GM19238 (cell line): ENCODE results near the gene CARD9.
"Not testable (repeated sequence)": the region's sequence is repeated elsewhere in the genome, so short reads cannot be mapped to it uniquely, and the experiment has no call there.

ENCODE experiments used
- DNase-seq: peaks from one replicate; pipeline ENCODE4 v3.0.0; 2011; ENCODE audit warnings: low spot score; ENCODE audit not compliant: insufficient read length

CARD9 gene, protein sequence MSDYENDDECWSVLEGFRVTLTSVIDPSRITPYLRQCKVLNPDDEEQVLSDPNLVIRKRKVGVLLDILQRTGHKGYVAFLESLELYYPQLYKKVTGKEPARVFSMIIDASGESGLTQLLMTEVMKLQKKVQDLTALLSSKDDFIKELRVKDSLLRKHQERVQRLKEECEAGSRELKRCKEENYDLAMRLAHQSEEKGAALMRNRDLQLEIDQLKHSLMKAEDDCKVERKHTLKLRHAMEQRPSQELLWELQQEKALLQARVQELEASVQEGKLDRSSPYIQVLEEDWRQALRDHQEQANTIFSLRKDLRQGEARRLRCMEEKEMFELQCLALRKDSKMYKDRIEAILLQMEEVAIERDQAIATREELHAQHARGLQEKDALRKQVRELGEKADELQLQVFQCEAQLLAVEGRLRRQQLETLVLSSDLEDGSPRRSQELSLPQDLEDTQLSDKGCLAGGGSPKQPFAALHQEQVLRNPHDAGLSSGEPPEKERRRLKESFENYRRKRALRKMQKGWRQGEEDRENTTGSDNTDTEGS

DNA sequence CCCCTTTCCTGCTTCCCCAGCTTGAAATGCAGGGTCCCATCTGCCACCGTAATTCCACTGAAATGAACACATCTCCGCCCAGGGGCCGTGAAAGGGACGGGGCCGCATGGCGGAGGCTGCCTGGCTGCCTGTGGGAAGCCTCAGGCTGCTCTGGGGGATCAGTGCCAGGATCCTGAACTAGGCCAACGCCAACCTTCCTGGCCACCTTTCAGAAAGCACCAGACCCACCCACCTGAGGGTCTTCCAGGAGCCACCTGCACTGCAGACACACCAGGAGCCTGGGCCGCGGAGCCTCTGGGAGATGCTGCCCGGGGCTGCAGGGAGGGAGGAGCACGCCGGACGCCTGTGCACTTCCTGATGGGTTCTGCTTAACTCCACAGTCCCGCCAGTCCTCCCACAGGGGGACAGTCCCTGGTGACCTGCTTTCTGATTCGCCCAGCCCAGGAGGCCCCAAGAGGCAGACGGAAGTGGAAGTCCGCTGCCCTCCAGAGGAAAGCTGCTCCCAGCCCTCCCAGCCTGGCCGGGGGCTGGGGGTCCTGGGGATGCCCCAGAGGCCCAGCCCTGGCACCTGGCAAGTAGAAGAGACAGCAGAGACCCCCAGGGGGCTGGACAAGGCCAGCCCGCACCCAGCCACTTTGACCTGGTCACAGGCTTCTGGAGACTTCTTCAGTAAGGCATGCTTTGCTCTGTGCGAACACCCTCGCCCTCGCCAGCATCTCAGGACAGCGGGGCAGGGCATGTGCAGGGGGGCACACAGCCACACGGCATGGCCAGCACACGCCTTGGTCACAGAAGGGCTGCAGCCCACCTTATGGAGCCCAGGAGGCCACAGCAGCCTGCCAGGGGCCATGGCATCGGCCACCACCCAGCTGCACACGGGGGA, at the start of gene CARD9:
Gene CARD9, minus strand, starts transcription at position 370 of the 883 bp plus-strand sequence. CDS start 1,591 bp downstream, outside the sequence.
- DNase-seq, result no peak

DNA sequence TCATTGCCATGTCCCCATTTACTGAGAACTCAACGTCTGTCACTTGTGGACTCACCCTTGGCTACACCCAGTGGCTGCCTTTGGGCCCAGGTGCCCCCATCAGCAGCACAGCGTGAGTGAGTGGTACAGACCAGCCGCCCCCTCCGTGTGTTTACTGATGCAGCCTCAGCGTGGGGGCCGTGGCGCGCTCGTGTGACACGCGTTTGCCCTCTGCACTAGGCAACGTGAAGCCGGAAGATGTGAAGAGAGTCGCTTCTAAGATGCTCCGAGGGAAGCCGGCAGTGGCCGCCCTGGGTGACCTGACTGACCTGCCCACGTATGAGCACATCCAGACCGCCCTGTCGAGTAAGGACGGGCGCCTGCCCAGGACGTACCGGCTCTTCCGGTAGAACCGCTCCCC, 49.4 kb upstream of the CARD9 start:
- DNase-seq, result no peak

DNA sequence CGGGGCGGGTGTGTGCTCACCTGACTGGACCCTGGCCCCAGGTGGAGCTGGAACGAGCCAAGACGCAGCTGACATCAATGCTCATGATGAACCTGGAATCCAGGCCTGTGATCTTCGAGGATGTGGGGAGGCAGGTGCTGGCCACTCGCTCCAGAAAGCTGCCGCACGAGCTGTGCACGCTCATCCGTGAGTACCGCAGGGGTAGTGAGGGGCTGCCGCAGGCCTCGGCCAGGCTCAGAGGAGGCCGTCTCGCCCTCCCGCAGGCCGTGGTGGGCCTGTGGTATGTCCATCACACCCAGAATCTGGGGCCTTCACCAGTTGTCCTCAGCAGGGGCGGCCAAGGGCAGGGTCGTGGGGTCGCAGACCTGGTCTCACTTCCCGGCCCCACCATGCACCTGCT, 48.3 kb upstream of the CARD9 start:
- no peak for DNase-seq

DNA sequence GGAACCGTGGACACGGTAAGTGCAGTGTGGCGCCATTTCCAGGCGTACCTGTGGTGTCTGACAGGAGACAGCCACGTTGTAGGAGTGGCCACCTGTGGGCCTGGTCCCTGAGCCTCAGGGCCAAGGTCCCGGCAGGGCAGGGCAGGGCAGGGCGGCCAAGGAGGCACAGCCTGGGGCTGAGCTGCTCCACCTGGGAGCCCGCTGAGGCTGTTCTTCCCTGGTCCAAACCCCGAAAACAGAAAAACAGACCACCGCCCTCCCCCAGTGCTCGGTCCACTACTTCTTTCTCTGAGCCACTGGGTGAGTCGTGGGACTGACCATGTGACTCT, 45.6 kb upstream of the CARD9 start:
- DNase-seq, result no peak

DNA sequence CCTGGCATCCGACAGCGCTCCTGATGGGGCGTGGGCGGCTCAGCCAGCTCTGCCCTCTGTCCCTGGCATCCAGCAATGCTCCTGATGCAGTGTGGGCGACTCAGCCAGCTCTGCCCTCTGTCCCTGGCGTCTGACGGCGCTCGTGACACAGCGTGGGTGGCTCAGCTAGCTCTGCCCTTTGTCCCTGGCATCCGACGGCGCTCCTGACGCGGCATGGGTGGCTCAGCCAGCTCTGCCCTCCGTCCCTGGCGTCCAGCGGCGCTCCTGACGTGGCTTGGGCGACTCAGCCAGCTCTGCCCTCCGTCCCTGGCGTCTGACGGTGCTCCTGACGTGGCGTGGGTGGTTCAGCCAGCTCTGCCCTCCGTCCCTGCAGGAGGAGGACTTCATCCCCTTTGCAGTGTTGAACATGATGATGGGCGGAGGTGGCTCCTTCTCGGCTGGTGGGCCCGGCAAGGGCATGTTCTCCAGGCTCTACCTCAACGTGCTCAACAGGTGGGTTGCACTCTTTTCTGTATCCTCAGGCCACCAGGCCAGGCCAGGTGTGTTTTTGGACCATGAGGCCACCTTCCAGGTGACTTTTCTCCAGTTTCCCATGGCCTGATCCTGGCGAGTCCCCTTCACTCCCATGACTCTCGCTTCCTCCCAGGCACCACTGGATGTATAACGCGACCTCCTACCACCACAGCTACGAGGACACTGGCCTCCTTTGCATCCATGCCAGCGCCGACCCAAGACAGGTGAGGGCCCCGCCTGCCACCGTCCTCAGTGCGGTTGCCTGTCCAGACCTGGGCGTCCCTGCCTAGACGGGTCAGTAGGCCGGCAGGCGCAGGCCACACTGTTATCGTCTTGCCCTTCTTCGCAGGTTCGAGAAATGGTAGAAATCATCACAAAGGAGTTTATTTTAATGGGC, 45.0 kb upstream of the CARD9 start:
- no peak for DNase-seq

DNA sequence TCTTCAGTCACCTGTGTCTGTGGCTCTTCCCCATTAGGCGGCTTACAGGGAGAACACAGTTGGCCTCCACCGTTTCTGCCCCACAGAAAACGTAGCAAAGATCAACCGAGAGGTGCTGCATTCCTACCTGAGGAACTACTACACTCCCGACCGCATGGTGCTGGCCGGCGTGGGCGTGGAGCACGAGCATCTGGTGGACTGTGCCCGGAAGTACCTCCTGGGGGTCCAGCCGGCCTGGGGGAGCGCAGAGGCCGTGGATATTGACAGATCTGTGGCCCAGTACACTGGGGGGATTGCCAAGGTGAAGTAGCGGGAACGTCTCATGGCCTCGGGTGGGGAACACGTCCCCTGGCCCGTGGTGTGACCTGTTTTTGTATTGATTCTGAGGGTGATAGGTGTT, 43.4 kb upstream of the CARD9 start:
- DNase-seq, result no peak

DNA sequence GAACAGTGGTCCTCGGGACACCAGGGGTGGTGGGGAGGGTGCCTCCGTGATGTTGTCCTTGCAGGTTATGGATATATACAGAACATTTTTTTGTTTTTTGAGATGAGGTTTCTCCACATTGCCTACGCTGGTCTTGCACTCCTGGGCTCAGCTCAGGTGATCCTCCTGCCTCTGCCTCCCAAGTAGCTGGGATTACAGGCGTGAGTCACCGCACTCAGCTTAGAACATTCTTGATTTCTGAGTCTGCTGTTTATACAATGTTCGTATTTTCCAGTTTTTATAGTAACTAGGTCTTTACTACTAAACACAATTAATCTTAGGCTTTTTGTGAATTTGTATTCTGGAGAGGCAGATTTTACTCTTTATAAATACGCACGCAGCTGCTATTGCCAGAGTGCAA, 43.0 kb upstream of the CARD9 start:
- DNase-seq, result no peak

DNA sequence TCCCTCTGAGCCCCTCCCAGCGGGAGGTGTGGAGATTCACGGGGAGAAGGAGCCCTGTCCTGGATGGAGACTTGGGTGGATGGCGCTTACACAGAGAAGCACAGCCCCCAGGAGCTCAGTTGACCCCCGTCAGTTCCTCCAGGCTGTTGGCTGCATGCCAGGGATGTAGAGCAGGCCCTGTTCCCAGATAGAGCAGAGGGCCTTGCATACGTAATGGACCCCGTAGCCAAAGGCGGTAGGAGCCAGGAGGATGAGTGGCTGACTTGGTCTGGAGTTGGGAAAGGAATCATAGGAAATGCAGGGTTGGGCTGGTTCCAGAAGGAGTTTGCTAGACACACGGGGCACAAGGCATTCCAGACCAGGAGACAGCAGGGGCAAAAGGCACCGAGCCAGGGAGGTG, 39.5 kb upstream of the CARD9 start:
- no peak for DNase-seq

DNA sequence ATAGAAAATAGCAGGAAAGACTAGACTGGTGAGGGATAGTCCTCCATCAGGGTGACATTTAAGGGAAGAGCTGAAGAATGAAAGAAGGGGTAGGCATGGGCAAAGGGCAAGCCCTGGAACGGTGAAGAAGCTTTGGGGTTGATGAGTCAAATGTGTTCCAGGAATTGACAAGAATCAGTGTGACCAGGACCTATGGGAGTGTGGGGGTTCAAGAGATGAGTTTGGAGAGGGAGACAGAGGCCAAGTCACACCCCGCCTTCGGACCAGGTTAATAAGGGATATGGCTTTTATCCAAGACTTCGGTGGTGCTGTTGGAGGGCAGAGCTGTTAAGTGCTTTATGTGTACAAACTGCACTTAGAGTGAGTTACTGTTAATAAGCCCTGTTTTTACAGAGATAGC, 37.9 kb upstream of the CARD9 start:
- no peak for DNase-seq

DNA sequence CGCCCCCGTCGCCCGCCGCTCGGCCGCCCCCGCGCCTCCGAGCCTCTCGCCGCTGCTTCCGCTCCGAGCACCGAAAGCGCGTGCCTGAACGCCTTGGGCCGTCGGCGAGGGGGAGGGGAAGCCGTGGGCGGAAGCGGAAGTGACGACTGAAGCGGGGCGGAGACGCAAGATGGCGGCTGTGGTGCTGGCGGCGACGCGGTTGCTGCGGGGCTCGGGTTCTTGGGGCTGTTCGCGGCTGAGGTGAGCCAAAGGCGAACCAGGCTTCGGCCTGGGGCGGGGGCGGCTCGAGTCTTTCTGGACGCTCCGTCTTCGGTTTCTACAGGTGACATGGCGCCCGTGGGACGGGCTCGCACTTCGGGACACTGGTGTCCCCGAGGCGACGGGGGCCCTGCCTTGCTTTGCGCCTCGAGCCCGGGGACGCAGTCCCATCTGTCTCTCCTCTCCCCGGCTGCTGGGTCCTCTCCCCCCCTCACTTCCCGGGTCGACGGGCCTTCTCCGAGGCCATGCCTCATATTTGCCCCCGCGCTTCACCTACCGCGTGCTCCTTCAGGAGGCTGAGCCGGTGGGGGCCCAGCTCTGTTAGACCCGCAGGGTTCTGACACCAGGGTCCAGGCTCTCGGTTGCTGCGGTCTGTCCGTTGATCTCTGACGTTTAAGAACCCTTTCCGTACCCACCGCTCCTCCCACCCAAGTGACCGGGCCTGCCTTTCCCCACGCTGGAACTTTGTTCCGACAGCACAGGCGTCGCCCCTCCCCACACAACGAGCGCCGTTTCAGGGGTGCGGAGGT, 37.2 kb upstream of the CARD9 start, which contains the start of the genes ENTR1 and PMPCA:
Gene ENTR1, minus strand, starts transcription at position 115 of the 788 bp plus-strand sequence. CDS start 217 bp downstream, outside the sequence.
Gene PMPCA, plus strand, starts transcription at position 159 of the 788 bp plus-strand sequence. Its CDS starts 11 bp downstream, at position 170.
- DNase-seq, result peak; percentile 99

DNA sequence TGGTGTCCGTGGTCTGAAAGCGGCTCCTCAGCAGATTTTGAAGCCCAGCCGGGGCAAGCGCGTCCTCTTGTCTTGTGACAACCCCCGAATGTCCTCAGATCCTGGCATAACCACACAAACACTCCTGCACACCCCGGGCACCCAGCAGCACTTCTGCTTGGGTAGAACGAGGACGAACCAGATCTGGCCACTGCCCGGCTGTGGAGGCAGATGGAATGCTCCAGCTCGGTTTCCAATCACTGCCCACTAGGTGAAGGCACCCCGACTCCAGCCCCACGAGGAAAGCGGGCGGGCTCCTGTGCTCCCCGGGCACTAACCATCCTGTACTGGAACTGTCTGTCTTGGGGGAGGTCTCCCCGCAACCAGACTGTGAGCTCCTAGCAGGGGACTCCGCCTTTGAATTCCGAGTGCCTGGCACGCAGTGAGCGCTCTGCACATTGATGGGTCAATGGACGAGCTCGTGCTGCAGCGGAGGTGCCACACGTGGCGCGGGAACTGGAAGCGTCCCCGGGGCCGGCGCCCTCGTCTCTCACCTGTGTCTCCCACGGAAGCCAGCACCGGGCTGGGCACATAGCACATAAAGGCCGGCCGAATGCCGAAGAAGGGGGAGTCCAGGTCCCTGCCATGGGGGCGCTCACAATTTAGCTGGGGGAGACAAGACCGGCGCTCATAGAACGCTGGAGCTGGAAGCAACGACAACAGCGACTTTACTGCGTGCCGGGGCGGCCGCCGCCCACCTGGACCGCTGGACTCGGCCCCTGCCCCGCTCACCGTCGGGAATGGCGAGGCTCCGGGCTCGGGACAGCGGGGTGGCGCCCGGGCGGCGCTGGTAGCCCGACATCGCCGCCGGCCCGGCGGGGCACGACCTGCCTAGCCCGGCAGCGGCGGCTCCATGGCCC, 36.3 kb upstream of the CARD9 start:
- peak; percentile 52 for DNase-seq

DNA sequence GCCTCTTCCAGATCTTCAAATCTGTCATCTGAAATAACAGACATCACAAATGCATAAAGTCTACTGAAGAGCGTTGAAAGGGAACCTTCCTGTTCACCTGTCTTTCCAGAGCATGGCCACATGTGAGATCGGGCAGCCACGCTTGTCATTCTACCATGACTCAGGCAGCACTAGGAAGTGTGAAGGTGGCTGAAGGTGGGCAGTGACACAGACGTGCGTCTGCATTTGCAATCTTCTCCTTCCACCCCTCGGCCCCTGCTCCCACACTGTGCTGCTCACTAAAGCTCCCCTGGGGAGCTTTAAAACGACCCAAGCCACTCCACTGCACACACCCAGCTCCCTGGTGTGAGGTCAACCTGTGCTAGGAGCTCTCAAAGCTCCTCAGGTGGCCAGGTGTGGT, 34.4 kb upstream of the CARD9 start:
- no peak for DNase-seq

DNA sequence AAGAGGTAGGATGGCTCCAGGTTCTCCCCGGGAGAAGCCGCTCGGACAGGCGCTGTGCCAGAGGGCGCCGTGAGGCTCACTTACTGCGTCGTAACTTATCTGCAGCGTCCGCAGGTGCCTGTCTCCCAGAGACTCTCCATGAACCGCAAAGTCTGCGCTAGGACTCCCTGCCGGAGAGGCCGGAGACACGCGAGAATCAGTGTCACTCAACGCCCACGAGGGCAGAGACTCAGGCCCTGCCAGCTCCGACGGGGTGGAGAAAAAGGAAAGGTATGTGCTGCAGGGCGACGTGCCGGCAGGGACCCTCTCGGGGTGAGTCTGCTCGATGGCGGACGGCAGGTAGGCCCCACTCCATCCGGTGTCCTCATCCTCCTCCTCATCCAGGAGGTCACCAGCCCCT, 33.6 kb upstream of the CARD9 start:
- not testable (repeated sequence) for DNase-seq

DNA sequence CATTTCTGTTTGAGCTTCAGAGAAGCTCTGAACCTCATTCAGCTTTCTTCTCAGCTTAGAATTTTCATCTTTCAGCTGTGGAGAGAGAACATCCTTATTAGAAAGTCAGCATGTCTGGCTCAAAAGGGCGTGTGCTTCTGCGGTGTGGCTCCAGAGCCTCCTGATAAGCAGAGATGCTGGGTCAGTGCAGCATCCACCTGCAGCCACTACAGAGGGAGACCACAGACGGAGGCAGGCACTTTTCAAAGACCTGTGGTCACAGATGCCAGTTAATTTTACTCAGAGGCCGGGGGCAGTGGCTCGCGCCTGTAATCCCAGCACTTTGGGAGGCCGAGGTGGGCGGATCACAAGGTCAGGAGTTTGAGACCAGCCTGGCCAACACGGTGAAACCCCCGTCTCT, 32.4 kb upstream of the CARD9 start:
- DNase-seq, result peak; percentile 59

DNA sequence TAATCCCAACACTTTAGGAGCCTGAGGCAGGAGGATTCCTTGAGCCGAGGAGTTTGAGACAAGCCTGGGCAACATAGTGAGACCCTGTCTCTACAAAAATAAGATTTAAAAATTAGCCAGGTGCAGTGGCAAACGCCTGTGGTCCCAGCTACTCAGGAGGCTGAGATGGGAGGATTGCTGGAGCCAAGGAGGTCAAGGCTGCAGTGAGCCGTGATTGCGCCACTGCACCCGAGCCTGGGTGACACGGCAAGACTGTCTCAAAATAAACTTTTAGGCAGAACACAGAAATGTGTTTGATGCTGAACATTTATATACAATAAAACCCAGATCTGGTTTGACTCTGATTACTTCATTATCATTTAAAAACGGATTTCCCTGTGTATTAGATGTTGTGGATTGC, 32.0 kb upstream of the CARD9 start:
- no peak for DNase-seq

DNA sequence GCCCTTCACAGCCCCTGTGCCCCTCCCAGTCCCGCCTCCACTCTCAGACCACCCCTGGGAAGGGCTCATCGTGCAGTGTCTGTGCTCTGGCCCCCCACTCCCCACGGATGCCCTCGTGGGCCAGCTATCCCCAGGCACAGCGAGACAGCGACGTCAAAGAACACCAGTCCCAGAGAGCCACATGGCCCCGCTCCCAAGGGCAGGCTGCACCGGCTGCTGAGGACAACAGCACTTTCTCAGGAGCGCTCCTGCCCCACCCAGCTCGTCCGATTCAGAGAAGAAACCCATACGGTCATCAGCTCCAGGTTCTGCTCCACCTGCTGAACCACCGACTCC, 31.3 kb upstream of the CARD9 start:
- DNase-seq, result no peak

DNA sequence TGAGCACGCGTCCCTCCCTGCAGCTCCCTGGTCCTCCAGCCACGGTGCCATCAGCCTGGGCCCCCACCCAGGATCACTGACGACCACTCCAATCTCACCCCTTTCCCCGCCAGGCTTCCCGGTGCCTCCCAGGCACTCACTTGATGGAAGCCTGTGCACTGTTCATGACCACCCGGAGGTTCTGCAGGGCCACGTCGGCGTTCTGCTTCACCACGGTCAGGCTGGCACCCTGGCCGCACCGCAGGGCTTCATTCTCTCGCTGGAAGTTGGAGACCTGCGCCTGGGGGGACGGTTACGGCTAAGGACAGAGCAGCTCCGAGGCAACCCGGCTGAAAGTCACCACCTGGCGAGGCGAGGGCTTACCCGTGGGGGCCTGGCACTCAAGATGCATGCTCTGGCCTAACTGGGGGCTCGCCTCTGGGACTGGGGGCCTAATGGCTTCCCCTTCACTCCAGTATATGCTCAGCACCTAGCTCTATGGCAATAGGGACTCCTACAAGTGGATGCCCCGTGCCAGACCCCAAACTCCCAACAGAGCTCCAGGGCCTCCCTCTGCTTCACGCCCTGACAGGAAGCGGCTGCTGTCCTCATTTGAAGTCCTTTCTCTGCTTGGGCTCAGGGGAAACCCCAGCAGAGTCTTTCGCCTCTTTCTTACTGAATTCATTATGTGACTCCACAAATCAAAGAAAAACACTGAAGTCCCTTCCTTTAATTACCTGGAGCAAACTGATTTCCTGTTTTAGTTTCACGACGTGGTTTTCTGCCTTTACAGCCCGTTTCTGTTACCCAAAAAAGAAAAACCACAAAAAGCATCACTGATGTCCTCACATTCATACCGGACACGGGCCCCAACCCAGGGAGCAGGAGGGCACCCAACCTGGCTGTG, 30.7 kb upstream of the CARD9 start:
- peak; percentile 50 for DNase-seq

DNA sequence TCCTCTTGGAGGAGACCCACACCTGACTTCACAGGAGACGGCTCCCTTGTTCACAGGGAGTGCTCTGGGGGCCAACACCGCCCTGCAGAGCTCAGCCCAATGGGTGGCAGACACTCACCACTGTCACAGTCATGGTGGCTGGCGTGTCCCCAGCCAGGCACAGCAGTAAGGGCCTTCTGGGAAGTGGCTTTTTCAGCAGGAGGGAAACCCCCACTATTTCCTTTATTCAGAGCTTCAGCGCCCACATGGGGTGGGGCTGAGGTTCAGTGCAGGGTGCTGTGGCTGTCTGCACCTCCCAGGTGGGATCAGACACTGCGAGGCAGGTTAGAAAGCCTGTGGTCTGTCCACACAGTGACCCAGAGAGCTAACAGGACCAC, 30.1 kb upstream of the CARD9 start:
- peak; percentile 57 for DNase-seq
